Cerebellar cortex (tissue), 1 donor: Measurements from ENCODE around the gene FARSA.
"Not testable (repeated sequence)": the region's sequence is repeated elsewhere in the genome, so short reads cannot be mapped to it uniquely, and the experiment has no call there.

Experiments used
- DNase-seq: peaks from one replicate; pipeline ENCODE4 v3.0.0-alpha.2; 2015; ENCODE audit warnings: low spot score

The FARSA gene

DNA sequence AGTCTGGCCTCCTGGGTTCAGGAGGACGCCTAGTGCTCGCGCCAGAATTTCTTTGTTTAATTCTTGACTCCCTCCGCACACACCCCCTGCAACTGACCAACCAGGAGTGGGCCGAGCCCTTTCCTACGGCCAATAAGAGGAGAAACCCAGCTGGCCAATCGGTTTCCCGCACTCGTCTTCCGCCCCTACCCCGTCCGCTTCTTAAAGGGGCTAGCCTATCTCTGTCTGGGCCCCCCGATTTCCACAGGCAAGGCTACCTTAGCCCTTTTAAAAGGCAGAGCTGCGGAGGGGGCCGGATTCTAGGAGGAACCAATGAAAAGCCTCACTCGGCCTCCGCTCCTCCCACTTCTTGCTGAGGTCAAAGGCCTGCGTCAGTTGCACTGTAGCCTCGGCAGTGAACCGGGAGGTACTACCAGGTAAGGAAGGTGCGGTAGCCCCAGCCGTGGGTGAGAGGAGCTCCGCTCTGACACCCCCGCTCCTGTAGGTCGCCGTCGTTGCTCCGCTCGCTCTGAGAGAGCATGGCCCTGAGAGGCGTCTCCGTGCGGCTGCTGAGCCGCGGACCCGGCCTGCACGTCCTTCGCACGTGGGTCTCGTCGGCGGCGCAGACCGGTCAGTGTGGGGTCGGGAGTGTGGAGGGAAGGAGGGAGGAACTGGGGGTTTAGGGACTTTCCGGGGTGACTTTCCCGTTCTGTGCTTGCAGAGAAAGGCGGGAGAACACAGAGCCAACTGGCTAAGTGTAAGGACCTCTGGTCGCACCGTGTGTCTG is 42.5 kb downstream of the FARSA start, which contains the start of gene GCDH:
Gene GCDH (plus strand): TSS at position 374 of the 766 bp plus-strand sequence. CDS start 145 bp downstream, at position 519.
- peak; percentile 100 for DNase-seq

GRCh38 chr19:12890299-12890786 is 43.2 kb downstream of the FARSA start:
- not testable (repeated sequence) for DNase-seq

DNA sequence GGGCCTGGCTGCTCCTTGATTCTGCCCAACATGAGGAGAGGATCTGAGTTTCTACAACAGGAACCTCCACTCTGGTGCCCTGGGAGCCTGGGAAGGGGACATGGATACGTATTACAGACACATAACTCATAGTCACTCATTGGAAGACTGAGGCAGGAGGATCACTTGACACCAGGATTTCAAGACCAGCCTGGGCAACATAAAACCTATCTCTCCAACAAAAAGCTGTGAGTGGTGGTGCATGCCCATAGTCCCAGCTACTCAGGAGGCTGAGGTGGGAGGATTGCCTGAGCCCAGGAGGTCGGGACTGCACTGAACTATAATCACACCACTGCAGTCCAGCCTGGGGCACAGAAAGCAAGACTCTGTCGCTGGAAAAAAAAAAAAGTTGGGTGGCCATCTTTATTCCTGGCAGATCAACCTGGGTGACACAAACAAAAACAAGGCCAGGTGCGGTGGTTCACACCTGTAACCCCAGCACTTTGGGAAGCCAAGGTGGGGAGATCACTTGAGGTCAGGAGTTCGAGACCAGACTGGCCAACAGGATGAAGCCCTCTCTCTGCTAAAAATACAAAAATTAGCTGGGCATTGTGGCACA is 45.4 kb downstream of the FARSA start:
- no peak for DNase-seq

DNA sequence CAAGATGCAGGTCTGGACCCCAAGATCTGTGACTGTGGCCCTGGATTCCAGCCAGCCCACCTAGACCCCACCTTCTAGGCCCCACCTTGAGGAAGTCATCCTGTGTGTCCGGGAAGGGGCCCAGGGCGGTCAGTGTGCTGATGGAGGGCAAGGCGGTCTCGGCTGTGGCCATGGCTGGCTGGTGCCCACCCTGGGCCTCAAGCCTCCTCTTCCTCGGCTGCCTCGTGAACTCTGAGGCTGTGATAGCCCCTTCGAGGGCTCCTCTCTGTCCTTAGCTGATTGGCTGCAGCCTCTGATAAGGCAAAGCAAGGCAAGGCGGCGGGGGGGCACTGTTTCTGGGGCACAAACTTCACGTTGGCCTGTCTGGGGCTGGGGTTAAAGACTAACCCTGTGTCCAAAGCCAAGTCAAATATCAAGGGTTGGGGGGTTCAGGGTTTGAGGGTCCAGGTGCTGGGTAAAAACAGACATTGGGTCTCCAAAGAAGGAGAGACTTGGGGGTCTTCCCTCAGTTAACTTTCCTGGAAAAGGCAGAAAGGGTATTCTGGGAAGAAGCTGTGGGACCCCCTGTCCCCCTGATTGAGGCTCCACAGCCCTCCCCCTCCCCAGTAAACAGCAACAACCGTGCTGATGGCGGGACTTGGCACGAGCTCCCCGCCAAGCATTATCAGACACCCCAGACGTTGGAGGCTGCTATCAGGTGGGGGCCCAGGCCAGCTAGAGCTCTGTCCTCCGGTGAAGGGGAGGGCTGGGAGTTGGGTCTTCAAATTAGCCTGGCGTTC is 46.4 kb downstream of the FARSA start, which contains the start of gene KLF1:
Gene KLF1 (minus strand): TSS at position 233 of the 779 bp plus-strand sequence. CDS start 61 bp downstream, at position 172.
- DNase-seq, result no peak

- DNase-seq, result no peak
Measured at GRCh38 chr19:12886651-12886968, 46.9 kb downstream of the FARSA start.

DNA sequence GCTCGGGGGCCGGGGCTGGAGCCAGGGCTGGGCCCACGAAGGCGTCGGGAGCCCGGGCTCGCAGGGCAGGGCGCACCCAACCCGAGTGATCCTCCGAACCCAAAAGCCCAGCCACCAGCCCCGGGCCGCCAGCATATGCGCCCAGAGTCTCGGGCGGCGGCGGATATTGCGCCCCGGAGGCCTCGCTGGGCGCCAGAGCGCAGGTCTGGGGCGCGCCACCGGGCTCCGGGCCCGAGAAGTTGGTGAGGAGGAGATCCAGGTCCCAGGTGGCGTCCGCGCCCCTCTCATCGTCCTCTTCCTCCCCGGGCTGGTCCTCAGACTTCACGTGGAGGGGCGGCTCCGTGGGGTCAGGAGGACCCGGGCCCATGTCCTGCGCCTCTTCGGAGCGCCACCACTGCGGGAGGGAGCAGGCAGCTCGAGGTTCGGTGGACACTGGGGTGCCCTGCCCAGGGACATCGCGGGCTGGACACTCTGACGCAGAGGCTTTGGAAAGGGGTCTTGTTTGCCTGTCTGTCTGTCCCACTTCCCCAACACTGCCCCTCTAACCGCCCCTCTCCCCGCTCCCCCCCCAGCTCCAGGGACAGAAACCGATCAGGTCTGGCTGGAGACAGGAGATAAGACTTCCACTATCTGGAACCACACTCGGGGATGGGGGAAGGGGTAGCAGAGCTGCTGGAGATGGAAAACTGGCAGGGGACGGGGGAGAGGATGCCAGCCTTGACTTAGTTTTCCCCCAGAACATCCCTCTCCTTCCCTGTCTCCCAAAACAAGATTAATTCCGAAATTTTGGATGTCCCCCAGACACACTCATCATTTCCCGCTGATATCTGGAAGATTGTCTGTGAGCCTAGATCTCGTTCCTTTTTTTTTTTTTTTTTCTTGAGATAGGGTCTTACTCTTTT is 47.5 kb downstream of the FARSA start:
- DNase-seq, result no peak

GRCh38 chr19:12884926-12885748 is 48.4 kb downstream of the FARSA start:
- DNase-seq, result no peak

- no peak for DNase-seq
Measured at GRCh38 chr19:12884627-12884925, 48.9 kb downstream of the FARSA start.

GRCh38 chr19:12884202-12884601 is 49.3 kb downstream of the FARSA start:
- no peak for DNase-seq

DNA sequence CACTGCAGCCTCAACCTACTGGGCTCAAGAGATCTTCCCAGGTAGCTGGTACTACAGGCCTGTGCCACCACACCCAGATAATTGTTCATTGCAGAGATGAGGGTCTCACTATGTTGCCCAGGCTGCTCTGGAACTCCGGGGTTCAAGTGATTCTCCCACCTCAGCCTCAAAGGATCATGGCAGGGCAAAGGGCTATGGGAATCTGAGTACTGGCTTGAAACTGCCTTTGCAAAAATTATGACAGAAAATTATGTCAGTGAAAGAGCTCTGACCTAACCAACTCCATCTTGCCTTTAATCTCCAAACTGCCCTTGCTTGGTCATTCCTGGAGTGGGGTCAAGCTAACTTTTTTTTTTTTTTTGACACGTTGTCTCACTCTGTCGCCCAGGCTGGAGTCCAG is 50.9 kb downstream of the FARSA start:
- DNase-seq, result no peak

DNA sequence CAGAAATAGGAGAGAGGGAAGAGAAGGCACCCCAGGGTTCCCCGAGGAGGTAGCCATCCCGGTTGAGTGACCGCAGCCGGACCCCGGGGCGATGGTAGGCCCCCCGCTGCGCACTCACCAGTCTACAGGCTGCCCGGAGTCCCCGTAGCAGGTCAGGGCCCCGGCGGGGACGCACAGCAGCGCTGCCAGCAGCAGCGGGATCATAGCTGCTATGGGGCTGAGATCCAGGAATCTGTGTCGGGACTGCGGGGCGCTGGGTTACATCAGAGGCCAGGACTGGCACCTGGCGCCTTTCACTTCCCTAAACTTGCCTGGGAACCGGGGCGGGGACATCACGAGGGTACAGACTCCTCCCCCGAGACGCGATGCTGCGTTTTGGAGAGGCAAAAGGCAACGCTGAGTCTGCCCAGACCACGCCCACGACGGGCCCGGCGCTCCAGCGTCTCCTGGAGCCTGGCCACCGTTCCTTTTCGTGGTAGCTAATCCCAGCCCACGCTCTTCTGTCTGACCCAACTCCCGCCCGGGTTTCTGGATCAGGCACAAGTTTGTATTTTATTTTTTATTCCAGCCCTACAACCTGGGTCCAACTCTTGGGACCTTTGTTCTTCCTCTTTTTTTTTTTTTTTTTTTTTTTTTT is 52.2 kb downstream of the FARSA start, which contains the start of gene DNASE2:
Gene DNASE2 (minus strand): TSS at position 278 of the 637 bp plus-strand sequence. CDS start 74 bp downstream, at position 204.
- peak; percentile 94 for DNase-seq

GRCh38 chr19:12880551-12881171 is 52.9 kb downstream of the FARSA start:
- peak; percentile 62 for DNase-seq

GRCh38 chr19:12875086-12875485 is 58.4 kb downstream of the FARSA start:
- no peak for DNase-seq

- DNase-seq, result no peak
Measured at GRCh38 chr19:12873891-12874745, 59.4 kb downstream of the FARSA start.

DNA sequence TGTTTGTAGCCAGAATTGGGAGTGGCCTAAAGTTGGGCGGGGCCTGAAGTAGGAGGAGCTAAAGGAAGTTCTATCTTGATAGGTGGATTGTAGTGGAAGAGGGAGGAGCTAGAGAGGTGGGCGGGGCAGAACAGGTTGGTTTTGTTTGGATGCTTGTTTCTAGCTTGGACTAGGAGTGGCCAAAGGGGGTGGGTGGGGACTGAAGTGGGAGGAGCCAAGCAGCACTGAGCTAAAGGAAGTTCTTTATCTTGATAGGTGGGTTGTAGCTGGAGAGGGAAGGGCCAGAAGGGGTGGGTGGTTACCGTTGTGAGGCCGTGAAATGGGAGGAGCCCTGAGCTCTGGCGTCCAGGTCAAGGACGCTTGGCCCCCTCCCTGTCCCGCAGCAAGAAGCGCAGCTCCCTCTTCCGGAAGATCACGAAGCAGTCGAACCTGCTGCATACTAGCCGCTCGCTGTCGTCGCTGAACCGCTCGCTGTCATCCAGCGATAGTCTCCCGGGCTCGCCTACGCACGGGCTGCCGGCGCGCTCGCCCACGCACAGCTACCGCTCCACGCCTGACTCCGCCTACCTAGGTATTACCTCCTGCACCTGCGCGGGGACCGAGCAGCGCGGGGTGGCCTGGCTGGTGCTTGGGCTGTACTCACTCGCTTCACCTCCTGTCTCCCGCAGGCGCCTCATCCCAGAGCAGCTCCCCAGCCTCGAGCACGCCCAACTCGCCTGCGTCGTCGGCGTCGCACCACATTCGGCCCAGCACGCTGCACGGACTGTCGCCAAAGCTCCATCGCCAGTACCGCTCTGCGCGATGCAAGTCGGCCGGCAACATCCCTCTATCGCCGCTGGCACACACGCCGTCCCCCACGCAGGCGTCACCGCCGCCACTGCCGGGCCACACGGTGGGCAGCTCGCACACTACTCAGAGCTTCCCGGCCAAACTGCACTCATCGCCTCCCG is 60.3 kb downstream of the FARSA start:
- no peak for DNase-seq
